DND-41 (cell line): ENCODE data around the gene TNFSF18.

Source experiments
- ATAC-seq: fragments of 200-7000 bp; cut with Tn5 transposase; 3 replicates; pipeline ENCODE4 v1.9.1; 2021; ENCODE audit warnings: low read depth; ENCODE audit not compliant: insufficient read depth
- DNase-seq: peaks from one replicate; pipeline ENCODE4 v3.0.0-alpha.2; 2020
- H2AFZ ChIP-seq: 2 replicates; pipeline ENCODE4 v1.6.0; 2012; ENCODE audit warnings: low read depth, low read length
- H3K27ac ChIP-seq: 2 replicates; pipeline ENCODE4 v1.5.1; 2012; ENCODE audit warnings: low read length, inconsistent platforms
- H3K27me3 ChIP-seq: fragments of 200-600 bp; sonication (generic); 2 replicates; pipeline ENCODE4 v1.6.0; 2012; ENCODE audit warnings: low read length, mild to moderate bottlenecking, inconsistent platforms; ENCODE audit not compliant: insufficient read depth, poor library complexity
- H3K36me3 ChIP-seq: 2 replicates; pipeline ENCODE4 v1.5.1; 2012; ENCODE audit warnings: low read length, inconsistent platforms; ENCODE audit not compliant: insufficient read depth
- H3K4me1 ChIP-seq: 2 replicates; pipeline ENCODE4 v1.5.1; 2012; ENCODE audit warnings: mild to moderate bottlenecking, low read length; ENCODE audit not compliant: insufficient read depth
- H3K4me2 ChIP-seq: 2 replicates; pipeline ENCODE4 v1.6.0; 2012; ENCODE audit warnings: mild to moderate bottlenecking, moderate library complexity, low read length, inconsistent platforms; ENCODE audit not compliant: insufficient read depth
- H3K4me3 ChIP-seq, 2 experiments: fragments of 200-600 bp in 1 of 2; shearing (Covaris generic) in 1 of 2; 2 replicates each; pipeline ENCODE4 v1.5.1; 2012 to 2016; ENCODE audit warnings: inconsistent platforms in 2 of 2, low read length in 2 of 2, mild to moderate bottlenecking in 2 of 2, low read depth in 1 of 2, moderate library complexity in 1 of 2
- H3K79me2 ChIP-seq: 2 replicates; pipeline ENCODE4 v1.6.0; 2012; ENCODE audit warnings: low read length, inconsistent platforms; ENCODE audit not compliant: insufficient read depth
- H3K9ac ChIP-seq: 2 replicates; pipeline ENCODE4 v1.6.0; 2012; ENCODE audit warnings: low read depth, mild to moderate bottlenecking, inconsistent platforms, low read length, moderate library complexity
- H3K9me3 ChIP-seq: 2 replicates; pipeline ENCODE4 v1.5.1; 2012; ENCODE audit warnings: low read length, moderate library complexity, mild to moderate bottlenecking, inconsistent platforms; ENCODE audit not compliant: insufficient read depth, severe bottlenecking
- H4K20me1 ChIP-seq: 2 replicates; pipeline ENCODE4 v1.6.0; 2012; ENCODE audit warnings: low read length; ENCODE audit not compliant: insufficient read depth
- EZH2 ChIP-seq: IDR thresholded peaks from 3 replicates; pipeline ENCODE4 v1.6.1; 2012; ENCODE audit warnings: borderline replicate concordance, low read depth, mild to moderate bottlenecking, moderate library complexity, low read length, inconsistent platforms; ENCODE audit not compliant: severe bottlenecking
- TF ChIP-seq, protein P1 (sequence below): IDR thresholded peaks from 2 replicates; pipeline ENCODE4 v1.5.1; 2012; ENCODE audit warnings: borderline replicate concordance, low read length, moderate library complexity, mild to moderate bottlenecking; ENCODE audit not compliant: poor library complexity, severe bottlenecking; ENCODE audit errors: extremely low read depth

The TNFSF18 gene

GRCh38 chr1:173039626-173040025 lies 11.1 kb downstream of the TNFSF18 start:
- ATAC-seq: no peak
- no peak overlapping the region for H3K4me3 ChIP-seq
- no peak for TF ChIP-seq EZH2
- TF ChIP-seq, protein P1, sequence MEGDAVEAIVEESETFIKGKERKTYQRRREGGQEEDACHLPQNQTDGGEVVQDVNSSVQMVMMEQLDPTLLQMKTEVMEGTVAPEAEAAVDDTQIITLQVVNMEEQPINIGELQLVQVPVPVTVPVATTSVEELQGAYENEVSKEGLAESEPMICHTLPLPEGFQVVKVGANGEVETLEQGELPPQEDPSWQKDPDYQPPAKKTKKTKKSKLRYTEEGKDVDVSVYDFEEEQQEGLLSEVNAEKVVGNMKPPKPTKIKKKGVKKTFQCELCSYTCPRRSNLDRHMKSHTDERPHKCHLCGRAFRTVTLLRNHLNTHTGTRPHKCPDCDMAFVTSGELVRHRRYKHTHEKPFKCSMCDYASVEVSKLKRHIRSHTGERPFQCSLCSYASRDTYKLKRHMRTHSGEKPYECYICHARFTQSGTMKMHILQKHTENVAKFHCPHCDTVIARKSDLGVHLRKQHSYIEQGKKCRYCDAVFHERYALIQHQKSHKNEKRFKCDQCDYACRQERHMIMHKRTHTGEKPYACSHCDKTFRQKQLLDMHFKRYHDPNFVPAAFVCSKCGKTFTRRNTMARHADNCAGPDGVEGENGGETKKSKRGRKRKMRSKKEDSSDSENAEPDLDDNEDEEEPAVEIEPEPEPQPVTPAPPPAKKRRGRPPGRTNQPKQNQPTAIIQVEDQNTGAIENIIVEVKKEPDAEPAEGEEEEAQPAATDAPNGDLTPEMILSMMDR: no peak
- no peak overlapping the region for H3K9ac ChIP-seq
- no peak overlapping the region for H3K4me2 ChIP-seq
- H3K36me3 ChIP-seq: no peaks in the 10 kb centered on the region
- no peaks in the 10 kb centered on the region for H3K27me3 ChIP-seq
- no peaks in the 10 kb centered on the region for H3K9me3 ChIP-seq
- no peaks in the 10 kb centered on the region for H3K79me2 ChIP-seq
- H3K27ac ChIP-seq: no peak overlapping the region
- peaks cover 19% of the 10 kb centered on the region for H3K4me1 ChIP-seq
- H2AFZ ChIP-seq: no peak overlapping the region
- H4K20me1 ChIP-seq: no peaks in the 10 kb centered on the region
- no peak for DNase-seq

DNA sequence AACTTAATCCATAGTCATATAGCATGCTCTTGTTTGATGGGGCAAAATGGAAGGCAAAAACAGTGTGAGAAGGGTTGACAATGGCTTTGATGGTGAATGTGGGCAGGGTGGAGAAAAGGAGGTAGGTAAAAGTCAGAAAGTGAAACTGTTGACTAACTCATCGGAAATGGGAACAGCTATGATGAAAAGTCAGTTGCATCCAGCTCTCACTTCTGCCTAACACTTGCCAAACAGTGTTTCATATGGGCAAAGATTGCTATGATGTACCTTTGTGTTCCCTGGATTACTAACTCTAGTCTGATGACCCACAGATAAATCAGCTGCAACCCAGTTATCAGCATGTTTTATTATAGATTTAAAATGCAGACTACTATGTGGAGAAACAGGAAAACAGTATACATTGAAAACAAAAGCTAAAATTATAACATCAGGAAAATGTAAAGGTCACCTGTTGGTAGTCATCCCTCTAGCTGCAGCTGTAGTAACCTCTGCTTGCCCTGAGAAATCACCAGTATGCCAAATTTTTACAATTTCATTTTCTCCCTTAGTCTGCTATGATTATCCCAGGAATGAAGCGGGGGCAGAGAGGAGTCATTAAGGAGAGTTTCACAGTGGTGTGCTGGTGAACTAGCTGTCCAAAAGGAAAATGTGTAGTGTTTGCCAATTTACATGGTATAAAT lies 11.7 kb downstream of the TNFSF18 start:
- H3K36me3 ChIP-seq: no peaks in the 10 kb centered on the region
- no peaks in the 10 kb centered on the region for H4K20me1 ChIP-seq
- DNase-seq (no peak), ATAC-seq (peak; percentile 52; the same call in 1 of the 3 replicates)
- H3K4me2 ChIP-seq: no peak overlapping the region
- H3K27ac ChIP-seq: no peak overlapping the region
- H2AFZ ChIP-seq: no peak overlapping the region
- peaks cover 17% of the 10 kb centered on the region for H3K4me1 ChIP-seq
- H3K79me2 ChIP-seq: no peaks in the 10 kb centered on the region
- H3K9me3 ChIP-seq: no peaks in the 10 kb centered on the region
- H3K4me3 ChIP-seq: no peak overlapping the region
- no peak for TF ChIP-seq EZH2
- TF ChIP-seq, protein P1: no peak
- no peak overlapping the region for H3K9ac ChIP-seq
- H3K27me3 ChIP-seq: no peaks in the 10 kb centered on the region

- no peak for TF ChIP-seq EZH2
- TF ChIP-seq, protein P1: no peak
- Histone ChIP-seq H3K9ac (no peak overlapping the region), H3K4me3 (no peak overlapping the region), H3K27ac (no peak overlapping the region), H3K4me2 (no peak overlapping the region), H2AFZ (no peak overlapping the region), H4K20me1 (no peaks in the 10 kb centered on the region), H3K79me2 (no peaks in the 10 kb centered on the region), H3K27me3 (no peaks in the 10 kb centered on the region), H3K4me1 (no peaks in the 10 kb centered on the region), H3K36me3 (no peaks in the 10 kb centered on the region), H3K9me3 (peaks cover 6% of the 10 kb centered on the region)
- no peak for DNase-seq
- no peak for ATAC-seq
Measured at GRCh38 chr1:173024543-173024942, 26.2 kb downstream of the TNFSF18 start.

DNA sequence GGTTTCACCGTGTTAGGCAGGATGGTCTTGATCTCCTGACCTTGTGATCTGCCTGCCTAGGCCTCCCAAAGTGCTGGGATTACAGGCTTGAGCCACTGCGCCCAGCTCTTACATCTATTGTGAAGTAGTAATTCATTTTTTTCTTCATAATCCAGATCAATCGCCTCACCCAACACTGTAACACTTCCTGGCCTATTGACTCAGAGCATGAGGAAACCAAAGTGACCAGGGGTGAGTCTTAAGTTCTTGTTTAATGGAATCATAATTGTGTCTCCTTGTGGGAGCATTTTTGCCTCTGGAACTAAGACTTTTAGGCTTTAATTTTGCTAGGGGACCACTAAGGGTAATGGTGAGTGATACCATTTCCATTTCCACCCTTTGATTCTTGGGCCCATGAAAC lies 27.4 kb downstream of the TNFSF18 start:
- TF ChIP-seq, protein P1: no peak
- TF ChIP-seq EZH2: no peak
- Histone ChIP-seq H3K27ac (no peak overlapping the region), H3K36me3 (no peaks in the 10 kb centered on the region), H3K9me3 (peaks cover 6% of the 10 kb centered on the region), H3K4me3 (no peak overlapping the region), H3K4me2 (no peak overlapping the region), H4K20me1 (no peaks in the 10 kb centered on the region), H2AFZ (no peak overlapping the region), H3K9ac (no peak overlapping the region), H3K79me2 (no peaks in the 10 kb centered on the region), H3K27me3 (no peaks in the 10 kb centered on the region), H3K4me1 (no peaks in the 10 kb centered on the region)
- no peak for DNase-seq
- no peak for ATAC-seq
